Caki2 (cell line): ENCODE measurements around the gene LLGL1. TPM values are rescaled to one million over a fixed set of nuclear protein-coding genes. Genes with fewer than 3 reads are reported as not detected.

Source experiments
- DNase-seq: peaks from one replicate; pipeline ENCODE4 v3.0.0-alpha.2; 2015; ENCODE audit warnings: low read depth
- in situ Hi-C: cut with HindIII; loops from 2 replicates; pipeline ENCODE4 v1.10.0; 2016; ENCODE audit warnings: low sequenced_read_pairs, low pct_unique_long_range_greater_than_20kb, mixed read lengths
- total RNA-seq: library from RNA; depleted of rRNA; stranded (reverse); fragments of >200 nt; shearing (Covaris generic); gene quantifications from 2 replicates; pipeline ENCODE4 v1.2.3, GENCODE V29; 2014; ENCODE audit warnings: low replicate concordance

The LLGL1 gene
- total RNA-seq, 1 experiment from 2014 or later, result 21.4 TPM

- DNase-seq, result no peak
- in situ Hi-C loops, result no loop called here
These were observed 19.8 kb downstream of the LLGL1 start for GRCh38 chr17:18245038-18245776.

GRCh38 chr17:18246109-18246725 is 20.8 kb downstream of the LLGL1 start:
- DNase-seq, result no peak
- in situ Hi-C loops, result no loop called here

- in situ Hi-C loops, result no loop called here
- peak; percentile 25 for DNase-seq
These were observed 21.6 kb downstream of the LLGL1 start for GRCh38 chr17:18246880-18247612.

- no peak for DNase-seq
- in situ Hi-C loops, result no loop called here
These were observed 22.2 kb downstream of the LLGL1 start for GRCh38 chr17:18247613-18248001.

- DNase-seq, result peak; percentile 33
- in situ Hi-C loops, result no loop called here
These were observed 22.9 kb downstream of the LLGL1 start for GRCh38 chr17:18248300-18248731.

GRCh38 chr17:18248811-18249210 is 23.4 kb downstream of the LLGL1 start:
- DNase-seq, result no peak

GRCh38 chr17:18250259-18250658 is 24.8 kb downstream of the LLGL1 start:
- in situ Hi-C loops, result no loop called here

More at GRCh38 chr17:18248811-18249210, 23.4 kb downstream of the LLGL1 start:
- in situ Hi-C loops, result no loop called here

GRCh38 chr17:18250708-18251107 is 25.3 kb downstream of the LLGL1 start:
- in situ Hi-C loops, result no loop called here
- DNase-seq, result no peak

More at GRCh38 chr17:18250259-18250658, 24.8 kb downstream of the LLGL1 start:
- DNase-seq, result no peak

- DNase-seq, result no peak
- in situ Hi-C loops, result no loop called here
These were observed 25.8 kb downstream of the LLGL1 start for GRCh38 chr17:18251204-18251603.

- in situ Hi-C loops, result no loop called here
- no peak for DNase-seq
These were observed 26.7 kb downstream of the LLGL1 start for GRCh38 chr17:18252160-18252559.

- in situ Hi-C loops, result no loop called here
- DNase-seq, result no peak
These were observed 27.9 kb downstream of the LLGL1 start for GRCh38 chr17:18253187-18253884.

GRCh38 chr17:18253947-18254821 is 28.7 kb downstream of the LLGL1 start:
- in situ Hi-C loops, result no loop called here
- no peak for DNase-seq

- no peak for DNase-seq
- in situ Hi-C loops, result no loop called here
These were observed 29.6 kb downstream of the LLGL1 start for GRCh38 chr17:18254888-18255649.

- in situ Hi-C loops, result no loop called here
- DNase-seq, result no peak
These were observed 30.9 kb downstream of the LLGL1 start for GRCh38 chr17:18256351-18256750.

GRCh38 chr17:18256776-18257175 is 31.3 kb downstream of the LLGL1 start:
- in situ Hi-C loops, result no loop called here
- DNase-seq, result no peak

GRCh38 chr17:18257268-18257981 is 32.0 kb downstream of the LLGL1 start:
- peak; percentile 41 for DNase-seq

GRCh38 chr17:18257982-18258355 is 32.5 kb downstream of the LLGL1 start:
- DNase-seq, result peak; percentile 84
- in situ Hi-C loops, result no loop called here

More at GRCh38 chr17:18257268-18257981, 32.0 kb downstream of the LLGL1 start:
- in situ Hi-C loops, result no loop called here
